ENCODE measurements around the gene RAPGEF6.
"Not testable (repeated sequence)": the region's sequence is repeated elsewhere in the genome, so short reads cannot be mapped to it uniquely, and the experiment has no call there.

Gene RAPGEF6

DNA sequence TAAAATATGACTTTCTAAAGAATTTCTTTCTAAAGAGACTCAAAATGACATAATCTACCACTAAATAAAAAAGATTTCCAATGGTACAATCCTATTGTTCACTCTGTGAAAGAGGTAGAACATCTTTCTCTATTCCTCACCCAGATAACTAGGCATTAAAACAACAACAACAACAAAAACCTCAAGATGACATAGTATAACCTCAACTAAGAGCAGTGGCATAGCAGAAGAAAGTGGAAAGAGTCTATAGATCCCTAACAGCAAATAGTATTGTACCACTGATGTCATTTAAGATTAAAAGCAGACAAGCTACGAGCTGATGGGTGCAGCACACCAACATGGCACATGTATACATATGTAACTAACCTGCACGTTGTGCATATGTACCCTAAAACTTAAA is 29.9 kb downstream of the RAPGEF6 start:
- no peak for FAIRE-seq

DNA sequence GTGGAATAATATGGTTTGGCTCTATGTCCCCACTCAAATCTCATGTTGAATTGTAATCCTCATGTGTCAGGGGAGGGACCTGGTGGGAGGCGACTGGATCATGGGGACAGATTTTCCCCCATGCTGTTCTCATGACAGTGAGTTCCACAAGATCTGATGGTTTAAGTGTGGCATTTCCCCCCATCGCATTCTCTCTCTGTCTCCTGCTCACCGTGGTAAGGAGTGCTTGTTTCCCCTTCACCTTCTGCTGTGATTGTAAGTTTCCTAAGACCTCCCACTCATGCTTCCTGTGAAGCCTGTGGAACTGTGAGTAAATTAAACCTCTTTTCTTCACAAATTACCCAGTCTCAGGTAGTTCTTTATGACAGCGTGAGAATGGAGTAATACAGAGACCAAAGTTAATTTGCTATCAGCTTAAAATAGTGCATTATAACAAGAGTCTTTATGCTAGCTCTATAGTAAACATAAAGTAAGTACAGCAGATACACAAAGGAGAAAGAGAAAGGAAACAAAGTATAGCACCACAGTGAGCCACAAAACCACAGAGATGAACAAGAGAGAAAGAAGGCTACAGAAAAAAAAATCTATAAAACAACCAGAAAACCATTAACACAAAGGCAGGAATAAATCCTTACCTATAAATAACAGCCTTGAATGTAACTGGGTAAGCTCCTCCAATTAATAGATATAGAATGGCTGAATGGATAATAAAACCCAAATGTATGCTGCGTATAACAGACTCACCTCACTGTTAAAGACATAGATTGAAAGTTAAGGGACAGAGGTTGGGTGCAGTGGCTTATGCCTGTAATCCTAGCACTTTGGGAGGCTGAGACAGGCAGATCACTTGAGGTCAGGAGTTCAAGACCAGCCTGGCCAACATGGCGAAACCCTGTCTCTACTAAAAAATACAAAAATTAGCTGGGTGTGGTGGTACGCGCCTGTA is 39.7 kb downstream of the RAPGEF6 start:
- no peak for FAIRE-seq

DNA sequence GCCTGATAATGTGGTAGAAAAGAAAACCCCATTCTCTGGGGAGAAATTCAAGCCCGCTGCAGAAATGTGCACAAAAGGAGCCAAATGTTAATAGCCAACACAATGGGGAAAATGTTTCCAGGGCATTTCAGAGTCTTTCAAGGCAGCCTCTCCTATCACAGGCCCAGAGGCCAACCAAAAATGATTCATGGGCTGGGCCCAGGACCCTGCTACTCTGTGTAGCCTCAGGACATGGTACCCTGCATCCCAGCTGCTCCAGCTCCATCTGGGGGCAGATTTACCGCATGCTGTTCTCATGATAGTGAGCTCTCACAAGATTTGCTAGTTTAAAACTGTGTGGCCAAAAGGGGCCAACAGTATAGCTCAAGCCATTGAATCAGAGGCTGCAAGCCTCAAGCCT is 41.1 kb downstream of the RAPGEF6 start:
- FAIRE-seq, result no peak

DNA sequence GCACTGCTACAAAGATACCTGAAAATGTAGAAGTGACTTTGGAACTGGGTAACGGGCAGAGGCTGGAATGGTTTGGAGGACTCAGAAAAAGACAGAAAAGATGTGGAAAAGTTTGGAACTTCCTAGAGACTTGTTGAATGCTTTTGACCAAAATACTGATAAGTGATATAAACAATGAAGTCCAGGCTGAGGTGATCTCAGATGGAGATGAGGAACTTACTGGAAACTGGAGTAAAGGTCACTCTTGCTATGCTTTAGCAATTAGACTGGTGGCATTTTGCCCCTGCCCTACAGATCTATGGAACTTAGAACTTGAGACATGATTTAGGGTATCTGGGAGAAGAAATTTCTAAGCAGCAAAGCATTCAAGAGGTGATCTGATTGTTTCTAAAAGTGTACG is 41.6 kb downstream of the RAPGEF6 start:
- FAIRE-seq, result not testable (repeated sequence)

DNA sequence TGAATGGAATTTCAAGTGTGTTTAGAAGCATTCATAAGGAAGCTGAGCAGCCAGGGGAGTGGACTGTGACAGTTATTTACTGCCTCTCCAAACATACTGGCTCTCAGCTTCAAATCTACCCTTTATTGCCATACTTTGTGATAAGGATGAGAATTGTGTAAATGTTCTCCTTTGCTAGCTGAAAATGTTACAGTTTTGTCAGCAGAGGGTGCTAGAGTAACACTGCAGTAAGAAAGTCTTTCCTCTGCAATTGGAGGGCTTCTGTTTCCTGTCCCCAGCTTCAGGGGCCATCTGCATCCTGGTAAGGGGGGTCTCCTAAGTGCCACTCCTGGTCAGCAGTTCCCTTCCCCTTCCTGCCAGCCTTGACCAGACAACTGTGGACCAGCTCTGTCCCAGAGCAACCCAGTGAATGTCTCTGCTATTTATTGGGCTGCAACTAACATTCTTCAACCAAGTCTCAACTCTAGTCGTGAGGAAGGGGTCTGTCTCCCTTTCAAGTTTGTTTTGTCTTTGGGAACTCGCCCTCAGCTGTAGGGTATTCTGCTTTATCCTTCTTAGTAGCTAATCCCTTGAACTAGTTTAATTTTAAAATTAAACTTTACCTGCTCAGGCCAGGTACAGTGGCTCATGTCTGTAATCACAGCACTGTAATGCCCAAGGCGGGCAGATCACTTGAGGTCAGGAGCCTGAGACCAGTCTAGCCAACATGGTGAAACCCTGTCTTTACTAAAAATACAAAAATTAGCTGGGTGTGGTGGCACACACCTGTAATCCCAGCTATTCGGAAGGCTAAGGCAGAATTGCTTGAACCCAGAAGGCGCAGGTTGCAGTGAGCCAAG is 45.3 kb downstream of the RAPGEF6 start:
- FAIRE-seq, result no peak

DNA sequence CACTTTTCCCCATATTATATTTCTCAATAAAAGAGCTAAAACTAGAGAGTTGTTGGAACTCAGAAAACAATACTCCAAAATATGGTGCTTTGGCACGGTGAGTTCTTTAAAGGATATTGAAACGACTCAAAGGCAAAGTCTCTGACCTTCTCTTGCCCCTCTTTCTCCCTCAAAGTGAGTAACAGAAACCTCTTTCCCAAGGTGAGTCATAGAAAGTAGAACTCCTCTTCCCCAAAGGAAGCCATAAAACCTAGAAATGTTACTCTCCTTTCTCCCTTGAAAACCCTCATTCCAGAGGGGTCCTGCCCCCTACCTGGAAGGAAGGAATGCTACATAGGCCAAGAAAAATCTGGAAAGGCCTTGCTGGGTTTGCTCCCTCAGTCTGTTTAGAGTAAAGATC is 47.5 kb downstream of the RAPGEF6 start:
- no peak for FAIRE-seq

DNA sequence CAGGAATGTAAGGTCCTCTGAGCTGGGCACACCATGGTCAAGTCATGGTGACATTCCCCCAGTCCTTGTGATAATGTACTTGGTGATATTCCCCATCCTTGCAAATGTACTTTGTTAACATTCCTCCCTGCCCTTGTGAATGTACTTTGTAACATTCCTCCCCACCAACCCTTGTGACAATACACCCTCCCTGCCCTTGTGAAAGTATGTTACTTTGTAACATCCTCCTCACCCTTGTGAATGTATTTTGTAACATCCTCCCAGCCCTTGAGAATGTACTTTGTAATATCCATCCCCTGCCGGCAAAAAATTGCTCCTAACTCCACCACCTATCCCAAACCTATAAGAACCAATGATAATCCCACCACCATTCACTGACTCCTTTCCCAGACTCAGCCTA is 53.3 kb downstream of the RAPGEF6 start:
- no peak for FAIRE-seq

DNA sequence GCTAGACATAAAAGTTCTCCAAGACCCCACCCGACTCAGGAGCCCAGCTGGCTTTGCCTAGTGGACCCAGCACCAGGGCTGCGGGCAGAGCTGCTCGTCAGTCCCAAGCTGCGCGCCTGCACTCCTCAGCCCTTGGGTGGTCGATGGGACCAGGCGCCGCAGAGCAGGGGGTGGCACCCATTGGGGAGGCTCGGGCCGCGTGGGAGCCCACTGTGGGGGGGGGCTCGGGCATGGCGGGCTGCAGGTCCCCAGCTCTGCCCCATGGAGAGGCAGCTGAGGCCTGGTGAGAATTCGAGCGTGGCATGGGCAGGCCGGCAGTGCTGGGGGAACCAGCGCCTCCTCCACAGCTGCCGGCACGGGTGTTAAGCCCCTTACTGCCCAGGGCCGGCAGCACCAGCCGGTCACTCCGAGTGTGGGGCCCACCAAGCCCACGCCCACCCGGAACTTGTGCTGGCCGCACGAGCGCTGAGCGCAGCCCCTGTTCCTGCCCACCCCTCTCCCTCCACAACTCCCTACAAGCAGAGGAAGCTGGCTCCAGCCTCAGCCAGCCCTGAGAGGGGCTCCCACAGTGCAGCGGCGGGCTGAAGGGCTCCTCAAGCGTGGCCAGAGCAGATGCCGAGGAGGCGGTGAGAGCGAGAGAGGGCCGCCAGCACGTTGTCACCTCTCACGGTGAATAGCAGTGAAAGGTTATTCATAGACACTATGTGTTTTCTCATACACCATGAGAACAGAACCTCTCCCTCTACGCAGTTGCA is 54.9 kb downstream of the RAPGEF6 start:
- FAIRE-seq, result no peak

DNA sequence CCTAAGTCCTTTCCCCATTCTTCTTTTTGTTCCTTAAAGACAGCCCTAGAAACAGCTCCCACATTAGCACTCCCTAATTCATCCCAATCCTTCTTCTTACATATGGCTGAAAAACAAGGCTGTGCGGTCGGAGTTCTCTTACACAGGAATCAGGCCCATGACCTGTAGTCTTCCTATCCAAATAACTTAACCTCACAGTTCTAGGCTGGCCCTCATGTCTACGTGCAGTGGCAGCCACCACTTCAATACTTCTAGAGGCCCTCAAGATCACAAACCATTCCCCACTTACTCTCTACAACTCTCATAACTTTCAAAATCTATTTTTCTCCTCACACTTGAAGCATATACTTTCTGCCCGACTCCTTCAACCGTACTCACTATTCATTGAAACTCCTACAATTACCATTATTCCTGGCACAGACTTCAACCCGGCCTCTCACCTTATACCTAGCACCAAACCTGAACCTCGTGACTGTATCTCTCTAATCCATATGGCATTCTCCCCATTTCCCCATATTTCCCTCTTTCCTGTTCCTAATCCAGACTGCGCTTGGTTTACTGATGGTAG is 59.3 kb downstream of the RAPGEF6 start:
- FAIRE-seq, result no peak

DNA sequence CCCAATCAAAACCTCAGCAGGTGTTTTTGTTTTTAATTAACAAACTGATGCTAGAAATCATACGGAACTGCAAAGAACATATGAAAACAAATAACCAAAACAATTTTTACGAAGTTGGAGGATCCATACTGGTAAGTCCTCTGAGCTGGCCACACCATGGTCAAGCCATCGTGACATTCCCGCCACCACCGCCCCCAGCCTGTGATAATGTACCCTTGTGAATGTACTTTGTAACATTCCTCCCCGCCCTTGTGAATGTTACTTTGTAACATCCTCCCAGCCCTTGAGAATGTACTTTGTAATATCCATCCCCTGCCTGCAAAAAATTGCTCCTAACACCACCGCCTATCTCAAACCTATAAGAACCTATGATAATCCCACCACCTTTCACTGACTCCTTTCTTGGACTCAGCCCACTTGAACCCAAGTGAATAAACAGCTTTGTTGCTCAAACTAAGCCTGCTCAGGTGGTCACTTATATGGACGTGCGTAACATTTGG is 63.3 kb downstream of the RAPGEF6 start:
- no peak for FAIRE-seq

DNA sequence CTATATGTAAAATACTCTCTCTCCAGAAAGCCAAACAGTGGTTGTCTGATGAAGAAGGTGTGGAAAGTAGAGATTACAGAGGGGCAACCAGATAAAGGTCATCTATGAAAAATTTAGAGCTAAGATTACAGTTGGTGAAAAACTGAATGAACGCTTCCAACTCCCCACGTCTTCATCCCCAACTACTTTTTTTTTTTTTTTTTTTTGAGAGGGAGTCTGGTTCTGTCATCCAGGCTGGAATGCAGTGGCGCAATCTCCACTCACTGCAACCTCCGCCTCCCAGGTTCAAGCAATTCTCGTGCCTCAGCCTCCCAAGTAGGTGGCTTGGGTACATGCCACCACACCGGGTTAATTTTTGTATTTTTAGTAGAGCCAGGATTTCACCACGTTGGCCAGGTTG is 64.3 kb downstream of the RAPGEF6 start:
- no peak for FAIRE-seq

DNA sequence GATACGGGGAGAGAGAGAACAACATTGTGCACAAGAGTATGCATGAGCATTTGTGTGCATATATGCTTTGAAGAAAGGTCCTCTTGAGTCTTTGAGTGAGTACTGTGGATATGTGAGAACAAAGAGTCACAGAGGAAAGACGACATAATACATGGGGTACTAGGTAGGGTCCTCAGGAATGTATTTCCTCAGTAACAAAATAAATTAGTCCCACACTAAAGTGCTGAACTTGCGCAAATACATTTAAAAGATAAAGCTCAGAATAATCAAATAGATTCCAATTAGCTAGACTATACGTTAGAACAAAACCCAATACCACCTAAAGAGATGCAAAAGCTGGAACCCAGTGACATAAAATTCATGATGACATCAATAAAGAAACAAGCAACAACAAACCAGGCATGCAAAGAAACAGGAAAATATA is 70.8 kb downstream of the RAPGEF6 start:
- no peak for FAIRE-seq

DNA sequence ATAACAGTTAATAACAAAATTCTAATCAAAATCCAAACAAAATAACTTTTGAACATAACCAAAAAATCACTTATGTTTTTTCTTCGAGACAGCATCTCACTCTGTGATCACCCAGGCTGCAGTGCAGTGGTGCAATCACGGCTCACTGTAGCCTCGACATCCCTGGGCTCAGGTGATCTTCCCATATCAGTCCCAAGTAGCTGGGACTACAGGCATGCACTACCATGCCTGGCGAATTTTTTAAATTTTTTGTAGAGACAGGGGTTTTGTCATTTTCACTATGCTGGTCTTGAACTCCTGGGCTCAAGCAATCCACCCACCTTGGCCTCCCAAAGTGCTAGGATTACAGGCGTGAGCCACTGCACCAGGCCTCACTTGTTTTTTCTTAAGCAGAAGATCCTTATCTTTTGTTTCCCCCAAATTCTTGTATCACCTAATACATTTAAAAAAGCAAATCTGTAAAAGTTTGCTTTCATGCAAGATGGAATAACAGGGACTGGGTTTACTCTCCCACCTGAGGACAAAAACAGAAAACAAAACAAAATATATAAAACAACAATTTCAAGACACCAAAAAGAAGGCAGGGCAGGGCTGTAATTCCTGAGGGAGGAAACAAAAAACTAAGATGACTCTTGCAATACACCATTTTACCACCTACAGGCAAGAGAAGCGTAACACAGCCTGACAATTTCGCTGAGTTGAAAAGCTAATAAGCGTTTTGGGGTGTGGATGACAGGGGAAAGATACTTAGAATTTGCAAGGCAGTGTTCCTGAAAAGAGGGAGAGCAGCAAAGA is 71.4 kb downstream of the RAPGEF6 start:
- FAIRE-seq, result no peak

DNA sequence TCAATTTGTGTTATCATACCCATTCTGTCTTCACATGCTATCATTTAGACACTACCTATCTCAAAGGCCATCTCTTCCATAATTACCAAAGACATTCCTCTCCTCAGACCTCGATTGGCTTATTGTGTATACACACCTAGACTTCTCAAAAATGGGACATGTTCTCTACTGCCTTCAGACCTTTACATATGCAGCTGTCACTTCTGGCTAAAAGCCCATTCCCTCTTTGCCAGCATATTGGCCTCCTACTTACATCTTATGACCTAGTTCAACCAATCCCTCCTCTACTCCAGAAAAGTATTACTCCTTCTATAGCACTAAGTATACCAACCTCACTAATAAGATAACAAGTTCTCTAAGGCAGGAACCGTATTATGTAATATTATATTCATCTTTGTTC is 84.4 kb downstream of the RAPGEF6 start:
- no peak for FAIRE-seq

DNA sequence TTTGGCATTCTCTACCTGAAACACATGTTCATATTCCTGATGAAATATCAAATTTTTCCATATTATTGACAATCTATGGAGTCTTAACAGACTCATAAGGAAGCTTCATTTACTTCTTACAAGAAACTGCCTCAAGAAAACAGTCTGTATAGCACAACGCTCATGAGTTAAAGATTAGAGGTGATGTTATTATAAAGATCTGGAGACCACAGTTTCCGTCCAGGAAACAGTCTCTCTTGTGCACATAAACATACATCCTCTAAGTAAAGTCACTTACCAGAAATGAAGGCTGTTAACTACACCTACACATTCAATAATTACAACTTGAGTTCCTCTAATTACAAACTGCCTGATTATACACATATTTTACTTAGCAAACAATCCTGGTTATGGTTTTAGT is 86.9 kb downstream of the RAPGEF6 start:
- no peak for FAIRE-seq

DNA sequence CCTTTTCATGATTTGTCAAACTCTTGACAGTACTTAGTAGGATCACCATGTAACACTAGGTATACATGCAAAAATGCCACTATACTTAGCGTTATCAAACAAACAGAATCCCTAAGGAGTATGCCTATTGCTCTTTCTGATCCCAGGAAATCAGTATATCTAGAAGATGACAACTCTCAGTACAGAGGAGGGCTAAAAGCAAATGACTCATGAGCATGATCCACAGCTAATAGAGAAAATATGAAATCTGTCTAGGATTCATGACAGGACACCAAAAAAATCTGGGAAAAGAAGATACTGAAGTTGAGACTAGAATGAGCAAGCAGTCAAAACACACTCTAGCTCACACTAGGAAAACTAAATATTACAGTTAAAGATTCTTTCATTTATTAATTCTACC is 89.2 kb downstream of the RAPGEF6 start:
- no peak for FAIRE-seq

DNA sequence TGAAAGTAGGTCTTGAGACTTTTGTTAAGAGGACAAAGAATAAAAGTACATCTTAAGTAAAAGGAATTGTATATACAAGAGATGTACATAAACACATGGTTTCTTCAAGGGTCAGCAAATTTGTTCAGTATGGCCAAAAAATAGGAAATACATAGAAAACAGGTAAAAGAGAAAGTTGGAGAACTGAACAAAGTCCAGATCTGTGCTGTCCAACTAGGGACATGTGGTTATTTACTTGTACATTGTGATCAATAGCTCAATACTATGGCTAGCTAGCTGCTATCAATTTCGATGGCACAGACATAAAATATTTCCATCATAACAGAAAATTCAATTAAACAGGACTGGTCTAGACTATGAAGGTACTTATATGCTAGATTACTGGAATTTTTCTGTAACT is 92.3 kb downstream of the RAPGEF6 start:
- FAIRE-seq, result no peak

DNA sequence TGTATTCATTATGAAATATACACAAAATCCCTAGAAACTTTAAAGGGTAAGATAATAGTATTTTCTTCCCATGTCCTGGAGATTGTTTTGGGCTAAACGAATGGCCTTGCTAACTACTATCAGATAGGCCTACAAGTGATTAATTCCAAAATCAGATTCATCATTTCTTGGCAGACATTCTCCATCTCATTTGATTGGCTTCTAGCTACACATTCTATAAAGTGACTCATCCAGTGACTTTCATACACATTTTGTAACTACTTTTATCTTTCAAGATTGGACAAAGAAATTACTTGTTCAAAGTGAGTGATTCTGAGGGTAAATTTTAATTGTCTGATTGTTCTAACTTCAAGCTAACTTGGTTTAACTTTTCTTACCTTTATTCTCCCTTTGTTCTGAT is 93.3 kb downstream of the RAPGEF6 start:
- FAIRE-seq, result no peak

DNA sequence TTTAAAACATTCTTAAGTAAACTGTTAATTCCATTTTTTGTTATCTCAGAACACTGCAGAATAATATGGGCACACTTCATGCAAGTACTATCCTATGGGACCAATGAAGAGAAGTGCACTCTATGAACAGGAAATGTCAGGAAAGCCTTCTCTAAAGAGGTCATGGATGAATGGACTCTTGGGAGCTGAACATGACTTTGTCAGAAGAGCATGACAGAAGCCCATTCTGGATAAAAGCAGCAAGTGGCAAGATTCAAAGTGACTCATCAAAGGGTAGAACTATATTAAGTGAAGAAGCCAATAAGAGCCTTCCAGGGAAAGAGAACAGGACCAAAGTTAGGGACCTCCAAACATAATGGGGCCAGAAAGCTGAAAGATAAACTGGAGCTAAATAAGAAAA is 94.0 kb downstream of the RAPGEF6 start:
- no peak for FAIRE-seq

DNA sequence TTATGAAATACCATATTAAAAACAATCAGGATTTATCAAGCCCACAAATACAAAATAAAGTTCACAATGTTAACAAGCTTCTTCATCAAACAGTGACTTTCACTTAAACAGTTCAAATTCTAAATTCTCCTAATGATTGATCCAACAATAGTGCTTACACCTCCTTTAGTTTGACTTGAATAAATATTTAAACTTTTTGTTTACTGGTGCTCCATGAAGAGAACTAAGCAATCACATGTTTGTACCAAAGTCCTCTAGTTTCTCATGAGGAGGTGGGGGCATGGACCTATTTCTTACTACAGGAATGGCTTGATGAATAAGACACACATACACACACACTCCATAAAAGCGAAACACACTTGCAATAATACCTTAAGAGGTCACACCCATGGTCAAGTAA is 95.8 kb downstream of the RAPGEF6 start:
- FAIRE-seq, result no peak

DNA sequence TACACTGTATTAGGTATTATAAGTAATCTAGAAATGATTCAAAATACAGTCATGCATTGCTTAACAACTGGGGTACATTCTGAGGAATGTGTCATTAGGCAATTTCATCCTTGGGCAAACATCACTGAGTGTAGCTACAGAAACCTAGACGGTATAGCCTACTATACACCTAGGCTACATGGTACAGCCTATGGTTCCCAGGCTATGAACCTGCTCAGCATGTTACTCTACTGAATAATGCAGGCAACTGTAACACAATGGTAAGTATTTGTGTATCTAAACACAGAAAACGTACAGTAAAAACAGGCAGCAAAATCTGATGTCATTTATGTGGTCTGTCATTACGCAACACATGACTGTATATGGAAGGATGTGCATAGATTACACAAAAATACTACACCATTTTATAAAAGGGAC is 96.8 kb downstream of the RAPGEF6 start:
- FAIRE-seq, result no peak
